Skeletal muscle cell (primary cell): ENCODE measurements around the gene CGNL1.

ENCODE experiments used
- DNase-seq: peaks from one replicate; pipeline ENCODE4 v3.0.0-alpha.2; 2010; ENCODE audit warnings: low read depth
- H3K4me3 ChIP-seq: 2 replicates; pipeline ENCODE4 v1.5.1; 2011; ENCODE audit warnings: low read depth, mild to moderate bottlenecking, control low read depth, low read length, moderate library complexity

The CGNL1 gene

DNA sequence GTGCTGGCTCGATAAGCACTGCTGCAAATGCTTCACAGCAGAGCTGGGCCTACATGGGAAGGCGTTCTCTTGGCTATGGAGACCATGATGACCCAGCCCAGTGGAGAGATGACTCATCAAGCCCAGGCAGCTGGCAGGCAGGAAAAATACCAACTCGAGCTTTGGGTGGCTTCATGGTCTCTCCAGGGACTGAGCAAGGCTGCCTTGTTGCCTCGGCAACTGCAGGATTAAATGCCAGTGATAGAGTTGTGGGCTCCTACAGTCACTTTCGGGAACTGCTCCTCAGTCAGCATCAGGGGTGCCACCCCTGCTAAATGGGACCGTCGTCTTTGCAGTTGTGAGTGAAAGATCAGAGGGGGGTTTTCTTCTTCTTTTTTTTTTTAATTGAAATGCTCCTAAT lies 160.8 kb downstream of the CGNL1 start:
- H3K4me3 ChIP-seq: no peak overlapping the region
- peak; percentile 47 for DNase-seq

DNA sequence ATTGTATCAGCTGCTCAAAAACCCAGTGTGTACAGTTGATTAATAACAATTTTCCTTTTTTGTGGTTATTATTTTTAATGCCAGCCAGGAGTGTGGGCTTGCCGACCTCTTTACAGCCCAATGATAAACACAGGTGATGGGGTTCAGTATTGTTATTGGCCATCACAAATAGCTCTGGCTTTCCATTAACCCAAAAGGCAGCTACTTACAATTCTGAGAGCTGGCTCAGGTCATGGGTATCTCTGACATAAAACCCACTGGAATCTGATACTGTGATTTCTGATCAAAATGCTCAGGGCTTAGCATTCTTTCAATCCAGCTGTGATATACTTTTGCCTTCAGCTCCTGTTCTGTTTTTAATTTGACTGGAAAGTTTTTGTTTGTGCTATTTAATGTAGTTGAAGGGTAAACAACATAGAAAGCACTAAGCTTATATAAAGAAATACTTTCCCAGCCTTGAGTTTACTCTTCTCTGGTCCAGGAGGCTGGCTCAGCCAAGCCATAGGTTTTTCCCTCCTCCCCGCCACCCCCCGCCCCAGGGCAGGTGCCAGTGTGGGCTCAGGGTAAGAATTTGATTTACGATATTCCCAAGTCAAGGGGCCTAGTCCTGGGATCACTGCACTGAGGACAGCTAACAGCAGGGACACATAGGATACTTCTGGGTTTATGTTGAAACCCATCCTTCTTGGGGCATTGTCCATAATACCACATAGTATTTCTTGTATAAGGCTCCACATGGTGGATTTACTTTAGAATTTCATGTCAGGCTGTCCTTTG lies 161.4 kb downstream of the CGNL1 start:
- no peak for DNase-seq
- H3K4me3 ChIP-seq: no peak overlapping the region

- DNase-seq: no peak
- no peak overlapping the region for H3K4me3 ChIP-seq
These were observed 161.9 kb downstream of the CGNL1 start for GRCh38 chr15:57538265-57538529.

DNA sequence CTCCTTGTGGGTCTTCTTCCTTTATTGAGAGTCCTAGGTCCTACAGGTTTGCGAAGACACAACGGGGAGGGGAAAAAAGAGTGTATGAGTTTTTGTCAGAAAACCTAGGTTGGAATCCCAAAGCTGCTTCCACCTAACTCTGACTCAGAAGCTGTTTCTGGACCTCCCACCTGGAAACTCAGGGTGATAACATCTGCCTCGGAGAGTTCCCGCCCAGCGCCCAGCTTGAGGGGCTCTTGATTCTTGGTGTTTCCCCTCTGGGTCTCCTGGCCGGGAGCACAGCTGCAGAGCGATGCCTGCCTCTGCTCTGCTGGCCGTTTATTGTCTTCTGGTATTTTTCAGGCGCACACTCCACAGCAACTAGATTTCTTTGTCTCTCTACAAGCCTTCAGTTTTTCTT lies 162.5 kb downstream of the CGNL1 start:
- H3K4me3 ChIP-seq: no peak overlapping the region
- no peak for DNase-seq

- DNase-seq: no peak
These were observed 163.9 kb downstream of the CGNL1 start for GRCh38 chr15:57540211-57540610.

DNA sequence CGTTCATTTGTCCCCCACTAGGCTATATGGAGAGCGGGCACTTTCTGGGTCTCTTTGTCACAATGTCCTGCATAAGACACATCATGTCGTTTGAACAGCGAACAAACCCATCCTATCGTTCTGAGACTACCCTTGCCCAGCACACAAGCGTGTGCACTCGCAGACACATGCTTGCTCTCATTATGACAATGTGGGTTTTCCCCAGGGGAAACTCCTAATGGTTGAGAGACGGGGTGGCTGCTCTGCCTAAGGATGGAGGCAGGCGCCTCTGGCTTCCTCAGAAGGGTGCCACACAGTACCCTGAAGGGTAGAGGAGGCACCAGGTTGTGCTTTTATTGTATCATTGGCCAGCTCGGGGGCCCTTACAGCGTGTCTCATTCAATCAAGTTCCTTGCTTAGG lies 164.4 kb downstream of the CGNL1 start:
- DNase-seq: no peak
- no peak overlapping the region for H3K4me3 ChIP-seq

More at GRCh38 chr15:57540211-57540610, 163.9 kb downstream of the CGNL1 start:
- no peak overlapping the region for H3K4me3 ChIP-seq

GRCh38 chr15:57541271-57541670 lies 165.0 kb downstream of the CGNL1 start:
- H3K4me3 ChIP-seq: no peak overlapping the region
- DNase-seq: no peak

DNA sequence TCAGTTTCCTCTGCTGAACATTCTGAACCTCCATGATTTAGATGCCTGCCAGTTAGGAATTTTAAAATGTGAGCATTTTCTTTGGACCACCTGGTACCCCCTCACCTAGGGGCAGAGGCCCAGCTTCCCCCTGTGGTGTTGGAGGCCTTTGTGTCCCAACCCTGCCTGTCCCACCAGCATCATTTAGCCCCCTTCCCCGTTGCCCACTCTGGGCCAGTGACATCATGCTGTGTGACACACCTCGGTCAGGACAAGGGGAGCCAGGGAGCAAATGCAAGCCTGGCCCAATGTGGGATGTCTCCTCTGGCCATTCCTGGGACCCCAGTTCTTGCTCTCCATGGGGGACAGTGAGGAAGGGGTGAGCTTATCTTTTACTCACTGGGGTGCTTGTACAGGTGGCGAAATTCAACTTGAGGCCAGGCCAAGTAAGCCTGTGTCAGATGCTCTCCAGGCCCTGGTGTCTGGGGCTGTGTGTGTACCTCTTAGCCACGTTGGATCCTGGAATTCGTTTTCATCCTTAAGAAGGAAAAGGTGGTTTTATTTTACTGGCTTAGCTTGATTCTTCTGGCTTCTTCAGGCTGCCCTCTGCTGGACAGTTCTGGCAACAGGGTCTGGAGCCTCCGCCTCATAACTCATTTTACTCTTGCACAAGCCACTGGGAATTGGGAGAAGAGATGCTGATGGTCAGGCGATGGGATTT lies 165.7 kb downstream of the CGNL1 start:
- no peak overlapping the region for H3K4me3 ChIP-seq
- DNase-seq: peak; percentile 32

DNA sequence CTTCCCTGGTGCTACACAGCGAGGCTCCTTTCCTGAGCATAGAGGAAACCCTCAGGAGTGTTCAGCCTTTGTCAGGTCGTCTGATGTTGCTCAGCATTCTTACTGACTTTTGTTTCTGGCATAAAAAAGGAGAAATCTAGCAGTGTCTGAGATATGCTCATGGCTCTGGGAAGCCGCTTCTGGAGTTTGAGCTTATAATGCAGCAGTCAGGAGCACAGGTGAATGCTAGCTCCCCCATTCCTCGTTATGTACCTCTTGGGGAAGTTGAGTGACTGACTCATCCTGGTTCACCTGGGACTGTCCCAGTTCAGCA lies 166.2 kb downstream of the CGNL1 start:
- no peak overlapping the region for H3K4me3 ChIP-seq
- no peak for DNase-seq

- no peak for DNase-seq
- H3K4me3 ChIP-seq: no peak overlapping the region
These were observed 168.7 kb downstream of the CGNL1 start for GRCh38 chr15:57544848-57545480.

- H3K4me3 ChIP-seq: no peak overlapping the region
- no peak for DNase-seq
These were observed 169.7 kb downstream of the CGNL1 start for GRCh38 chr15:57545995-57546394.

GRCh38 chr15:57547243-57547755 lies 171.0 kb downstream of the CGNL1 start:
- no peak overlapping the region for H3K4me3 ChIP-seq
- no peak for DNase-seq

GRCh38 chr15:57548351-57548750 lies 172.0 kb downstream of the CGNL1 start:
- no peak for DNase-seq
- no peak overlapping the region for H3K4me3 ChIP-seq

DNA sequence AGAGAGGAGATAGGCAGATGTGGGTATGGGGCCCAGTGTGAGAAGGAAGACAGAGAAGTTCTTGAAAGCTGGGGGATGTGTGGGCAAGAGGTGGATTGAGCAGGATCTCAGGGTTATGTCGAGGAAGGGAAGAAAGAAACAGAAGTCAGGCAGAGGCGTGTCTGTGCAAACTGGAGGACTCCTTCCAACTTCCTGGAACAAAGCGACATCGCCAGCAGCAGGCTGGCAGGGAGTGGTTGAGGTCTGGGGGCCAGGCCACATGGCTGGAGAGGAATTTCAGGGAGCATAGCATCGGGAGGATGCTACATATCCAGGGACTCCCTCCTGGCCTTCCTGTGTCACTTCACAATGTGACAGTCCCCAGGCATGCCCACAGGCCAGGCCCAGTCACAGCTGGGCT lies 172.5 kb downstream of the CGNL1 start:
- H3K4me3 ChIP-seq: no peak overlapping the region
- DNase-seq: no peak

DNA sequence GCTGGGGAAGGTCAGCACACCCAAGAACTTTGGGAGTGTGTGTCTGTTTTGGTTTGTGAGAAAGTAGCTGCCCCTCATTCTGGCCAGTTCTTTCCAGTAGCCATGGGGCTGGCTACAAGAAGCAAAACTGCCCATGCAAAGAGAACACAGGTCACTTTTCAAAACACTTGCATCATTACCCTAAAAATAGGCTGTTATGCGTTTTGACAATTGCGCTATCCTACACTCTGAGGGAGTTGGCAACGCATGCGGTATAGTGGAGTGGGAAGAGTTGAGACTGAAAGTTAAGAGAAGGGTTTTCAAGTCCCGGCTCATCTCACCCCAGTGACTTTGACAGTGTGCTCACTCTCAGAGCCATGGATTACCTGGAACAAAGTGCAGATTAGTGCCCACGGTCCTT lies 173.6 kb downstream of the CGNL1 start:
- no peak for DNase-seq
- no peak overlapping the region for H3K4me3 ChIP-seq

DNA sequence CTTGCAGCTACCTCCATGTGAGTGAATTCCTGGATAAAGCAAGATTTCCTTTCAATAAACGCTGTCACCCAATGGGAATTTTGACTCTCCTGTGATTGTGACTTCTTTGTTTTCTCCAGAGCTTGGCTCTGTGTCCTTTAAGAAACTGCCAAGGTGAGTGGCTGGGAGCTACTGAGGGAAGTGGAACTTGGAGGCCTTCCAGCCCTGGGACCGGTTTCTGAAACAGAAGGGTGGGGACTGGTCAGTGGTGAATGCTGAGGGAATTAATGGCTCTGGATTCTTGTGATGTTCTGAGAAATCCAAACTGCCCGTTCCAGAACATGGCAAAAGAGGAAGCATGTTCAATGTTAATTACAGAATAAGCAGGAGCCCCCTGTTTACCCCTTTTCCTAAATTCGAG lies 174.3 kb downstream of the CGNL1 start:
- no peak overlapping the region for H3K4me3 ChIP-seq
- DNase-seq: no peak

DNA sequence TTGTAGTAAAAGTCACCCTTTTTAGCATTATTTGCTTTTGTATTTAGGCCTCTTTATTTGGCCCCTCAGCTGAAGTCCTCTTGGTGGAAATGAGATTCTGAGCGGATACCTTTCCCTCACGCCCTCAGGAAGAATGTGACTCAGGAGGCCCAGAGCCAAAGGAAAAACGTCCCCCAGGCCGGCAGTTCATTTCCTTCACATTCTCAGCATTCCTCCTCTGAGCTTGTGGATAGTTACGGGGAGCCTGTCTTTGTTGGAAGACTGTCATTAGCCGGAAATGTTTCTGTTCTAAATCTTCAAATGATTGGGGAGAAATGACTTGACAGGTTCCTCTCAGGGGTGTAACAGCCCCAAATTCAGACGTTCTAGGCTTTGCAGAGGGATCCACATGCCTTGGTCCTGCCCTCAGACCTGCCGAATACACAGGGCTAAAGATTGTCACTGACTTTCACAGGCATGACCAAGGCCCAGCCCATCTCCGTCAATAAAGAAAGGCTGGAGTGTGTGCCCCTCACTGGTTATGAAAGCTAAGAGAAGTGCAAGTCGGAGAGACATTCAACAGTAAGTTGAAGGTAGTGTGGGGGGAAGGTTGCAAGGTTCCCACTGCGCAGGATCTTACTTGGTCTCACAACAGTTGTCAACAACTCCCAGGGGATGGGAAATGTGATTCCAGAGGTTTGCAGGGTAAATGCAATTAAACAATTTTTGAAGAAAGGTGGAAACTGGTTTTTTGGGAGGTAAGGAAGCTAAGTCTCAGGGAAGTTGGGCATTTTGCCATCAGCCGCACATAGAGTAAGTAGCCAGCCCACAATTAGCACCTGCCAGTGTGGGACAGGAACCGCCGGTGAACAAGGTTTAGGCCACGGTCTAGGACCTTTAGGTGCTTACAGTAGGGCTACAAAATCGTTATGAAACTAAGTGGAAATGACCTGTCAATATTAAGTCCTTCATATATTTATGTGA lies 175.7 kb downstream of the CGNL1 start:
- H3K4me3 ChIP-seq: no peak overlapping the region
- DNase-seq: no peak

GRCh38 chr15:57552678-57553334 lies 176.5 kb downstream of the CGNL1 start:
- no peak for DNase-seq
- no peak overlapping the region for H3K4me3 ChIP-seq

DNA sequence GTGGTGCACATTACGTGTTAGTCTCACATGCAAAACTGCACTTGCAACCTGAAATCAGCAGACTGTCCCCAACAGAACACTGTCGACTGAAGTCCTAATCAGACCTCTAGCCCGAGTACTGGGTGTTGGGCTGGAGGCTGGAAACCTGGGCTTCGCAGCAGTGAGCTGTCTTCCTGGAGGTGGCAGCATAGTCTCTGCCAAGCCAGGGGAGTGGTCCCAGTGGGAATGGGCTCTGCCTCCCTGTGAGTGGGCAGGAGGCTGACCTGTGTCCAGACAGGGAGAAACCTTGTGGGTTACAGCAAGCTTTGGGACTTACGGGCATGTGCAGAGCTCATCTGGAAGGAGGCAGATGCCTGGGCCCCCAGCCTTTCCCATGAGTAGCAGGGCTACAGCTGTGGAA lies 177.2 kb downstream of the CGNL1 start:
- no peak for DNase-seq
- H3K4me3 ChIP-seq: no peak overlapping the region
